ENCODE measurements around the gene ATP6V0C. TPM values are rescaled to one million over a fixed set of nuclear protein-coding genes. Genes with fewer than 3 reads are reported as not detected.

Gene ATP6V0C
- total RNA-seq, 6 experiments from 2014 or later, result 71.5 to 100 (median 79.4) TPM

GRCh38 chr16:2515180-2515851, 1.6 kb downstream of the ATP6V0C start:
- Histone ChIP-seq H3K27ac (peak overlapping the region; percentile 92 to 94 (median 93)), H3K9me3 (no peaks in the 10 kb centered on the region), H3K27me3 (no peaks in the 10 kb centered on the region), H3K36me3 (peaks cover 0 to 6% (median 0%) of the 10 kb centered on the region in 4 donors), H3K4me3 (peak overlapping the region; percentile 78 to 82 (median 81)), H3K4me1 (peaks cover 0 to 50% (median 29%) of the 10 kb centered on the region in 4 donors)
- DNase-seq (peak in 2 of 3 donors; percentile 36 to 52), ATAC-seq (no peak)
- 15% methylated on average over 10 of the region's 14 CpGs for WGBS (ENCODE audit: insufficient coverage, low coverage, low lambda C conversion rate, missing lambda C conversion rate)
- intact Hi-C loops (cut with DNase I), result no loop called here
- no peak for TF ChIP-seq POLR2A (IDR thresholded peaks at IDR 0.05)
- TF ChIP-seq CTCF (IDR thresholded peaks at IDR 0.05), result no peak

DNA sequence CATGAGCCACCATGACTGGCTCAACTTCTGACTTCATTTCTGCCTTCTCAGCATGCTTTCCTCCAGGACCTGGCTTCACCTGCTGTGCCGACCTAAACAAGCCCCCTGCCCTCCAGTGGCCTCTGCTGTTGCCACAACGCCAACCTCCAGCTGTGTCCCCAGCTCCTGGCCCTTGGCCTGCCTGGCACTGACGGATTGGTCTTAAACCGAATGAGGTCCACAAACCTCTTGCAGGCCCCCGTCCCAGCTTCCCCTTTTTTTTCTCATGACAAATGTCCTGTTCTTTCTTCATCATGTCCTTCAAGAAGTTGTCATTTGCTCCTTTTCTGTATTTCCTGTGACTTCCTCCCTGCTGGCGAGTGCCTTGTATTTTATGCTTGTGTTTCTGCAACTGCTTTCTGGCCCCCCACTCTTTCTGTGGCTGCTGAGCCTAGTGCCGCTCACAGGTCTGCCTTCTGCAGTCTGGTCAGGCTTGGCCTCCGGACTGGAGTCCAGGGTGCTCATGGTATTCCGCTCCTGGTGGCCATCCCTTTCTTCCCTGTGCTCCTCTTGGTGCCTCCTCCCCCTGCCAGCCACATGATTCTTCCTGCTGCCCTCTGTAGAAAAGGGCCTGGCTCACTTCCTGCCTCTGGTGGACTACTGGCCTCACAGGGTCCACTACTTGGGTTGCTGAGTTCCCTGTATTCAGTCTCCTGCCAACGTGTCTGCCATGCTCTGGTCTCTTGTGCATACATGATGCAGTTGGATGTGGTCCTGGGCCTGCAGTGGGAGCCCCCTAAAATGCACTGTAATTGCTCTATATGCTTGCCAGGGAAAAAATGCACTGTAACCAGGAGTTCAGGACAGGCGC, 2.9 kb downstream of the ATP6V0C start:
- H3K4me1 ChIP-seq, result peaks cover 0 to 59% (median 31%) of the 10 kb centered on the region in 4 donors
- DNase-seq, result peak in 2 of 3 donors; percentile 64 to 65
- ATAC-seq, result peak in 1 of 4 donors; percentile 1
- TF ChIP-seq POLR2A (IDR thresholded peaks at IDR 0.05) (no peak), CTCF (IDR thresholded peaks at IDR 0.05) (no peak)
- H3K27ac ChIP-seq, result peak overlapping the region; percentile 33 to 92 (median 61)
- peak overlapping the region; percentile 6 to 82 (median 7) for H3K4me3 ChIP-seq
- WGBS (ENCODE audit: insufficient coverage, low coverage, low lambda C conversion rate, missing lambda C conversion rate), result 22% methylated on average over 9 of the region's 11 CpGs
- intact Hi-C loops (cut with DNase I), result no loop called here
- H3K27me3 ChIP-seq, result no peaks in the 10 kb centered on the region
- peaks cover 0 to 6% (median 0%) of the 10 kb centered on the region in 4 donors for H3K36me3 ChIP-seq
- no peaks in the 10 kb centered on the region for H3K9me3 ChIP-seq

GRCh38 chr16:2517954-2518605, 4.3 kb downstream of the ATP6V0C start:
- ATAC-seq, result no peak
- no peak overlapping the region for H3K4me3 ChIP-seq

More at GRCh38 chr16:2517954-2518605, 4.3 kb downstream of the ATP6V0C start:
- Histone ChIP-seq H3K27me3 (no peaks in the 10 kb centered on the region), H3K4me1 (peaks cover 0 to 59% (median 32%) of the 10 kb centered on the region in 4 donors), H3K27ac (peak overlapping the region in 2 of 3 donors; percentile 21 to 61), H3K36me3 (peaks cover 0 to 8% (median 0%) of the 10 kb centered on the region in 4 donors), H3K9me3 (no peaks in the 10 kb centered on the region)
- TF ChIP-seq CTCF (IDR thresholded peaks at IDR 0.05), result no peak
- intact Hi-C loops (cut with DNase I), result no loop called here
- 40% methylated on average over 7 of the region's 12 CpGs for WGBS (ENCODE audit: insufficient coverage, low coverage, low lambda C conversion rate, missing lambda C conversion rate)
- DNase-seq, result peak in 1 of 3 donors; percentile 50
